ENCODE measurements around the gene ENGASE. TPM values are rescaled to one million over a fixed set of nuclear protein-coding genes. Genes with fewer than 3 reads are reported as not detected.
A peak's percentile ranks its signal among the peaks of the same experiment; 100 is the strongest.

ENGASE gene
- total RNA-seq, 3 donors from 2014 or later: 26.1 to 34.3 (median 30.5) TPM

DNA sequence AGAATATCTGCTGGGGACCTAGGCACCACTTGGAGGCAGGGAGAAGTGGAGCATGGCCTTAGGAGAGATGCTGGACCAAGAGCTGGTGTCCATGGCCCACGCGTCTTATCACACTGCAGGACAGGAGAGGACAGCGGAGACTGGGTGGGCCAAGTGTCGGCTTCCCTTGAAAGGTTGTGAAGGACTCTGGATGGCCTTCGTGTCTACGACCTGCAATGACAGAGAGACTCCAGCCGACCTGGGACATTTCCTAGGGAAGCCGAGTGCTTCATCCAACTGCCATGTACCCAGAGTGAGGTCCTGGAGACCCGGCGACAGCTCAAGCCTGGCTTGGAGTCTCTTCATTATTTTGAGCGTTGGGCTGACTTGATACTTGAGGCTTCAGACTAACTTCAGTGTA is 30.2 kb upstream of the ENGASE start:
- DNase-seq (no peak), ATAC-seq (no peak)
- H3K27me3 Mint-ChIP-seq (ENCODE audit: low read depth): peaks cover 13% of the 10 kb centered on the region
- H3K36me3 Mint-ChIP-seq (ENCODE audit: insufficient read depth): no peaks in the 10 kb centered on the region
- H3K4me1 Mint-ChIP-seq (ENCODE audit: low read depth): no peaks in the 10 kb centered on the region
- H3K9me3 Mint-ChIP-seq: no peaks in the 10 kb centered on the region
- no peak overlapping the region for H3K4me3 Mint-ChIP-seq

- Mint-ChIP-seq H3K36me3 (ENCODE audit: insufficient read depth) (no peaks in the 10 kb centered on the region), H3K4me3 (no peak overlapping the region), H3K4me1 (ENCODE audit: low read depth) (no peaks in the 10 kb centered on the region), H3K9me3 (no peaks in the 10 kb centered on the region), H3K27me3 (ENCODE audit: low read depth) (peaks cover 13% of the 10 kb centered on the region)
- no peak for ATAC-seq
- no peak for DNase-seq
Observed at GRCh38 chr17:79045001-79045729, 29.5 kb upstream of the ENGASE start.

DNA sequence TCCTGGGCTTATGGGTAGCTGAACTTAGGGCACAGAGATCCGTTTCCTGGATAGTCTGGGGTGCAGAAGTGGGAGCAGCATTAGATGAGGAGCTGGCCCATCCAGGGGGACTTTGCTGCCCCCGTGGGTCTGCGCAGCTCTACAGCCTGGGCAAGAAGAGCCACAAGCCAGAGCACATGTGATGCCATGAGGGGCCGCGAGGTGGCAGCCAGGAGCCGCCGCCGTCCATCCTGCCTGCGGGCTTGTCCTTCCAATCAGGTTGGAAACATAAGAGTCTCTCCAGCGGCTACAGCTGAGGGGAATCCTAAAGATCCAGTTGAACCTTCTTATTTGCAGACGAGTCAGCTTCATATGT is 28.8 kb upstream of the ENGASE start:
- ATAC-seq (peak; percentile 80 to 81), DNase-seq (peak; percentile 57)
- Mint-ChIP-seq H3K4me1 (ENCODE audit: low read depth) (no peaks in the 10 kb centered on the region), H3K9me3 (no peaks in the 10 kb centered on the region), H3K36me3 (ENCODE audit: insufficient read depth) (no peaks in the 10 kb centered on the region), H3K4me3 (no peak overlapping the region), H3K27me3 (ENCODE audit: low read depth) (peaks cover 13% of the 10 kb centered on the region)

- ATAC-seq (no peak), DNase-seq (no peak)
- Mint-ChIP-seq H3K4me1 (ENCODE audit: low read depth) (no peaks in the 10 kb centered on the region), H3K36me3 (ENCODE audit: insufficient read depth) (no peaks in the 10 kb centered on the region), H3K4me3 (no peak overlapping the region), H3K27me3 (ENCODE audit: low read depth) (peaks cover 18% of the 10 kb centered on the region), H3K9me3 (no peaks in the 10 kb centered on the region)
Observed at GRCh38 chr17:79046197-79046915, 28.3 kb upstream of the ENGASE start.

GRCh38 chr17:79046916-79047280 is 27.7 kb upstream of the ENGASE start:
- Mint-ChIP-seq H3K27me3 (ENCODE audit: low read depth) (peaks cover 19% of the 10 kb centered on the region), H3K4me3 (no peak overlapping the region), H3K9me3 (no peaks in the 10 kb centered on the region), H3K36me3 (ENCODE audit: insufficient read depth) (no peaks in the 10 kb centered on the region), H3K4me1 (ENCODE audit: low read depth) (no peaks in the 10 kb centered on the region)
- ATAC-seq (no peak), DNase-seq (no peak)

GRCh38 chr17:79047291-79047920 is 27.2 kb upstream of the ENGASE start:
- Mint-ChIP-seq H3K36me3 (ENCODE audit: insufficient read depth) (no peaks in the 10 kb centered on the region), H3K27me3 (ENCODE audit: low read depth) (peaks cover 19% of the 10 kb centered on the region), H3K4me3 (no peak overlapping the region), H3K9me3 (no peaks in the 10 kb centered on the region), H3K4me1 (ENCODE audit: low read depth) (no peaks in the 10 kb centered on the region)
- ATAC-seq (no peak), DNase-seq (no peak)

GRCh38 chr17:79047923-79048825 is 26.4 kb upstream of the ENGASE start:
- Mint-ChIP-seq H3K36me3 (ENCODE audit: insufficient read depth) (no peaks in the 10 kb centered on the region), H3K4me1 (ENCODE audit: low read depth) (no peaks in the 10 kb centered on the region), H3K4me3 (no peak overlapping the region), H3K9me3 (no peaks in the 10 kb centered on the region), H3K27me3 (ENCODE audit: low read depth) (peaks cover 19% of the 10 kb centered on the region)
- no peak for ATAC-seq
- DNase-seq: no peak

- no peak for ATAC-seq
- no peak for DNase-seq
- H3K36me3 Mint-ChIP-seq (ENCODE audit: insufficient read depth): no peaks in the 10 kb centered on the region
- no peaks in the 10 kb centered on the region for H3K4me1 Mint-ChIP-seq (ENCODE audit: low read depth)
- H3K27me3 Mint-ChIP-seq (ENCODE audit: low read depth): peaks cover 21% of the 10 kb centered on the region
- no peak overlapping the region for H3K4me3 Mint-ChIP-seq
- H3K9me3 Mint-ChIP-seq: peaks cover 6% of the 10 kb centered on the region
Observed at GRCh38 chr17:79048826-79049755, 25.5 kb upstream of the ENGASE start.

- no peak for DNase-seq
- peaks cover 13% of the 10 kb centered on the region for H3K9me3 Mint-ChIP-seq
- ATAC-seq: no peak
- no peak overlapping the region for H3K4me3 Mint-ChIP-seq
- peaks cover 19% of the 10 kb centered on the region for H3K27me3 Mint-ChIP-seq (ENCODE audit: low read depth)
- H3K4me1 Mint-ChIP-seq (ENCODE audit: low read depth): no peaks in the 10 kb centered on the region
- no peaks in the 10 kb centered on the region for H3K36me3 Mint-ChIP-seq (ENCODE audit: insufficient read depth)
Observed at GRCh38 chr17:79049821-79050220, 24.8 kb upstream of the ENGASE start.

- no peak for DNase-seq
- Mint-ChIP-seq H3K36me3 (ENCODE audit: insufficient read depth) (no peaks in the 10 kb centered on the region), H3K4me3 (no peak overlapping the region), H3K27me3 (ENCODE audit: low read depth) (peaks cover 15% of the 10 kb centered on the region), H3K9me3 (peaks cover 13% of the 10 kb centered on the region), H3K4me1 (ENCODE audit: low read depth) (no peaks in the 10 kb centered on the region)
- ATAC-seq: no peak
Observed at GRCh38 chr17:79050551-79050950, 24.1 kb upstream of the ENGASE start.

DNA sequence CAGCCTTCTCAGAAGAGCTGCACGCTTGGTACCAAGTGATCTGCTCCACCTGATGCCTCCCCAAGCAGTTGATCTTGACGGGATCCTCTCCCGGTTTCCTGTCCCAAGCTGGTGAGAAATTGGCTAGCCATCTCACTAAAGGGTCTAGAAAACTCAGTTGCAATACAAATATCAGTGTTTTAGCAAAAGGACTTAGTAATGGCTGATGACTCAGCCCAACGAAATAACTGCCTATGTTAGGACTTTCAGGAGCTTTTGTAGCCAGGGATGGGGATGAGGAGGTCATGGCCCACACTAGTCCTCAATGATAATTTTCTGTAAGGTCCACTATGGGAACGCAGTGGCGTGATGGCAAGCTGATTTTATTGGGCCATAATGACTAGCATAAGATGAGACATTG is 23.3 kb upstream of the ENGASE start:
- Mint-ChIP-seq H3K36me3 (ENCODE audit: insufficient read depth) (no peaks in the 10 kb centered on the region), H3K27me3 (ENCODE audit: low read depth) (peaks cover 11% of the 10 kb centered on the region), H3K4me1 (ENCODE audit: low read depth) (no peaks in the 10 kb centered on the region), H3K4me3 (no peak overlapping the region), H3K9me3 (peaks cover 13% of the 10 kb centered on the region)
- DNase-seq (no peak), ATAC-seq (no peak)

- H3K4me1 Mint-ChIP-seq (ENCODE audit: low read depth): no peaks in the 10 kb centered on the region
- DNase-seq (no peak), ATAC-seq (no peak)
- H3K27me3 Mint-ChIP-seq (ENCODE audit: low read depth): peaks cover 11% of the 10 kb centered on the region
- peaks cover 13% of the 10 kb centered on the region for H3K9me3 Mint-ChIP-seq
- H3K4me3 Mint-ChIP-seq: no peak overlapping the region
- no peaks in the 10 kb centered on the region for H3K36me3 Mint-ChIP-seq (ENCODE audit: insufficient read depth)
Observed at GRCh38 chr17:79052131-79052530, 22.5 kb upstream of the ENGASE start.

- peaks cover 11% of the 10 kb centered on the region for H3K27me3 Mint-ChIP-seq (ENCODE audit: low read depth)
- H3K4me1 Mint-ChIP-seq (ENCODE audit: low read depth): no peaks in the 10 kb centered on the region
- no peak overlapping the region for H3K4me3 Mint-ChIP-seq
- H3K9me3 Mint-ChIP-seq: peaks cover 13% of the 10 kb centered on the region
- ATAC-seq (no peak), DNase-seq (no peak)
- no peaks in the 10 kb centered on the region for H3K36me3 Mint-ChIP-seq (ENCODE audit: insufficient read depth)
Observed at GRCh38 chr17:79053251-79053925, 21.2 kb upstream of the ENGASE start.

Measured in activated T-cell treated with anti-CD3 and anti-CD28 coated beads, Interleukin-2, amount 50 U/mL, for 4 hours (primary cell).